T-cell (primary cell): ENCODE results near the gene SNRNP35. TPM values are rescaled to one million over a fixed set of nuclear protein-coding genes. Genes with fewer than 3 reads are reported as not detected.
"Not testable (repeated sequence)": the region's sequence is repeated elsewhere in the genome, so short reads cannot be mapped to it uniquely, and the experiment has no call there.

Experiments used
- ATAC-seq, 4 experiments: fragments of 200-7000 bp in 3 of 4; fragments of 150-1000 bp in 1 of 4; cut with Tn5 transposase; replicated peaks in 1 of 4; 1 replicate in 3 of 4; 2 replicates in 1 of 4; pipeline ENCODE4 v1.10.0; 2021; ENCODE audit warnings: moderate library complexity in 3 of 4, mild to moderate bottlenecking in 2 of 4, moderate number of reproducible peaks in 1 of 4
- CTCF ChIA-PET, 2 donors: fragments of 300-600 bp; sonication (Branson Sonifier 250); formaldehyde crosslinking; loops; one replicate each; lab custom pipeline; 2022; ENCODE audit warnings: antibody characterized with exemption in 2 of 2; lab: Charles Lee
- POLR2A ChIA-PET, 2 donors: fragments of 300-600 bp; sonication (Branson Sonifier 250); formaldehyde crosslinking; loops; one replicate each; lab custom pipeline; 2022; ENCODE audit warnings: antibody characterized with exemption in 2 of 2; lab: Charles Lee
- DNase-seq, 35 experiments: peaks; one replicate each; pipeline versions ENCODE4 v3.0.0 to v3.0.0-alpha.2; 2013 to 2023
- H3K27ac ChIP-seq: one replicate; pipeline ENCODE4 v1.5.1; 2013; ENCODE audit warnings: low read length
- H3K27me3 ChIP-seq, 2 experiments: replicated peaks in 1 of 2; 1 replicate in 1 of 2; 2 replicates in 1 of 2; pipeline versions ENCODE4 v1.6.1 to v1.7.0; 2013; ENCODE audit warnings: low read length in 1 of 2, mixed read lengths in 1 of 2; ENCODE audit not compliant: control insufficient read depth in 2 of 2, insufficient read depth in 2 of 2; ENCODE audit errors: extremely low read depth in 1 of 2
- H3K36me3 ChIP-seq, 2 donors: 1 replicate in 1 of 2; 2 replicates in 1 of 2; pipeline versions ENCODE4 v1.6.1 to v1.7.0; 2013; ENCODE audit warnings: low read length in 1 of 2; ENCODE audit not compliant: control insufficient read depth in 2 of 2, insufficient read depth in 1 of 2; ENCODE audit errors: extremely low read depth in 1 of 2
- H3K4me1 ChIP-seq, 2 experiments: 1 replicate in 1 of 2; 2 replicates in 1 of 2; pipeline versions ENCODE4 v1.6.1 to v1.7.0; 2013; ENCODE audit warnings: low read length in 2 of 2, mixed read lengths in 1 of 2; ENCODE audit not compliant: insufficient read depth in 2 of 2, control insufficient read depth in 1 of 2; ENCODE audit errors: extremely low read depth in 1 of 2
- H3K4me3 ChIP-seq, 2 donors: 1 replicate in 1 of 2; 2 replicates in 1 of 2; pipeline versions ENCODE4 v1.5.1 to v1.7.0; 2013; ENCODE audit warnings: mild to moderate bottlenecking in 2 of 2, low read length in 1 of 2, moderate library complexity in 1 of 2; ENCODE audit not compliant: control insufficient read depth in 1 of 2; ENCODE audit errors: extremely low read depth in 1 of 2
- H3K9me3 ChIP-seq: 2 replicates; pipeline ENCODE4 v1.7.0; 2013
- H3K27ac Mint-ChIP-seq, 2 donors: one replicate each; pipeline ENCODE4 v1.8.0; 2020 to 2021; ENCODE audit warnings: mild to moderate bottlenecking in 2 of 2, mixed read lengths in 2 of 2
- H3K27me3 Mint-ChIP-seq, 2 donors: one replicate each; pipeline ENCODE4 v1.8.0; 2021 to 2022; ENCODE audit warnings: mixed read lengths in 2 of 2
- H3K36me3 Mint-ChIP-seq: one replicate; pipeline ENCODE4 v1.8.0; 2021; ENCODE audit warnings: mixed read lengths
- H3K4me1 Mint-ChIP-seq, 3 donors: one replicate each; pipeline ENCODE4 v1.8.0; 2020 to 2022; ENCODE audit warnings: mixed read lengths in 3 of 3, mild to moderate bottlenecking in 1 of 3
- H3K4me3 Mint-ChIP-seq, 3 donors: one replicate each; pipeline ENCODE4 v1.8.0; 2020 to 2022; ENCODE audit warnings: mild to moderate bottlenecking in 3 of 3, mixed read lengths in 3 of 3, moderate library complexity in 3 of 3
- H3K9me3 Mint-ChIP-seq, 3 donors: one replicate each; pipeline ENCODE4 v1.8.0; 2020 to 2022; ENCODE audit warnings: mixed read lengths in 3 of 3
- WGBS: methylation state at CpG from one replicate; pipeline ENCODE4 v1.1.5; 2013; ENCODE audit warnings: missing lambda C conversion rate; ENCODE audit not compliant: insufficient coverage; 5-methylcytosine and 5-hydroxymethylcytosine counted together
- total RNA-seq, 35 experiments: library from RNA in 6 of 35; stranded (reverse) in 6 of 35; fragments of 120-200 nt in 1 of 35; gene quantifications; one replicate each; pipeline versions ENCODE4 v1.2.1 to v1.2.4 and lab custom pipeline; 2013 to 2026

SNRNP35 gene
- total RNA-seq, 5 donors from 2014 or later (not counting 1 experiment from before 2014, with no cell fraction given) = 32.6 to 46.1 (median 43.2) TPM

DNA sequence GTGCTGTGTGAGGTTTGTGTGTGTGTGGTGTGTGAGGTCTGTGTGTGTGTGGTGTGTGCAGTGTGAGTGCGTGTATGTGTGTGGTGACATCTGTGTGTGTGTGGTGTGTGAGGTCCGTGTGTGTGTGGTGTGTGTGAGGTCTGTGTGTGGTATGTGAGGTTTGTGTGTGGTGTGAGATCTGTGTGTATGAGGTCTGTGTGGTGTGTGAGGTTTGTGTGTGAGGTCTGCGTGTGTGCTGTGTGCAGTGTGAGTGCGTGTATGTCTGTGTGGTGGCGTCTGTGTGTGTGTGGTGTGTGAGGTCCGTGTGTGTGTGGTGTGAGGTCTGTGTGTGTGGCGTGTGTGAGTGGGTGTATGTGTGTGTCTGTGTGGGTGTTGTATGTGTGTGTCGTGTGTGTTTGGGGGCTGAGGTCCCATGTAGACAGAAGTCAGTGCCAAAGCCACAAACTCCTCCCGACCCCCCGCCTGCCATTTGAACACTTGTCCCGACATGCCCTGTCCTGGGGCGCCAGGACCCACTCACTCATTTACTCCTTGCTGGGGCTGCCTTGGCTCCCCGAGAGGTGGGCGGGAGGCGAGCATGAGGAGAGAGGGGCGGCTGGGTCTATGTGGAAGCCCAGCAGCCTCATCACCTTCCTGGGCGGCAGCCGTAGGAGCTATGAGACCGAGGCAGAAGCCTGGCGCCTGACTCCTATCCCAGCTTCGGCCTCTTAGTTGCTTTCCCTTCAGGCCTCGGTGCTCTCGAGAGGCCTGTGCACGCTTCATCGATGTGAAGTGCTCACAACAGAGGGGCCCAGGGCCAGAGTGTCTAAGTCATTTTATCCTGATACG, 55.1 kb downstream of the SNRNP35 start:
- CTCF ChIA-PET = interaction anchor here in 1 of 2 donors (0.6 kb wide), 1 partner anchor 83 kb away, joined by 3 read pairs; no protein-coding TSS in a partner anchor
- Mint-ChIP-seq H3K4me3 (no peak overlapping the region), H3K36me3 (peaks cover 11% of the 10 kb centered on the region), H3K27ac (no peak overlapping the region), H3K4me1 (peaks cover 0 to 11% (median 2%) of the 10 kb centered on the region in 3 donors), H3K9me3 (no peaks in the 10 kb centered on the region), H3K27me3 (no peaks in the 10 kb centered on the region)
- Histone ChIP-seq H3K36me3 (no peaks in the 10 kb centered on the region), H3K4me3 (no peak overlapping the region), H3K4me1 (peaks cover 0 to 3% of the 10 kb centered on the region in 2 experiments), H3K27ac (no peak overlapping the region), H3K27me3 (no peaks in the 10 kb centered on the region), H3K9me3 (no peaks in the 10 kb centered on the region)
- POLR2A ChIA-PET = no interaction called here
- 89% methylated on average over 22 of the region's 26 CpGs for WGBS
- no peak for ATAC-seq
- no peak for DNase-seq

DNA sequence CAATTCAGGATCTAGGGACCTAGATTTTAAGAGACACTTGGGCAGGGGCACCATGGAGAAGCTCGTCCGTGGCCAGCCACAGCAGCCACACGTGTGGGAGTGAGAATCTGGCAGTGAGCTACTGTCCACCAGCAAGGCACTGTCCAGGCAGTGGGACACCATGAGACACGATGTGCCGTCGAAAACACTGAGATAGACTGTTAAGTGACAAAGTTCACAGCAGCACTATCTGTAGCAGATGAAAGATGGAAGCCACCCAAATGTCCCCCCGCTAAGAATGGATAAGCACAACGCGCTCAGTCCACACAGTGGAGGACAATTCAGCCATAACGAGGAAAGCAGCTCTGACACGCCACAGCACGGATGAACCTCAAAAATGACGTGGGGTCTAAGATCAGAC, 55.9 kb downstream of the SNRNP35 start:
- H3K27ac Mint-ChIP-seq = no peak overlapping the region
- 93% methylated on average over 13 of the region's 13 CpGs for WGBS
- CTCF ChIA-PET = no interaction called here
- no peaks in the 10 kb centered on the region for H3K9me3 Mint-ChIP-seq
- POLR2A ChIA-PET = no interaction called here
- Histone ChIP-seq H3K27me3 (no peaks in the 10 kb centered on the region), H3K36me3 (no peaks in the 10 kb centered on the region), H3K9me3 (no peaks in the 10 kb centered on the region), H3K27ac (no peak overlapping the region), H3K4me3 (no peak overlapping the region), H3K4me1 (peaks cover 0 to 3% of the 10 kb centered on the region in 2 experiments)
- DNase-seq = no peak
- H3K4me1 Mint-ChIP-seq = peaks cover 0 to 9% (median 2%) of the 10 kb centered on the region in 3 donors
- H3K4me3 Mint-ChIP-seq = no peak overlapping the region
- peaks cover 13% of the 10 kb centered on the region for H3K36me3 Mint-ChIP-seq
- no peak for ATAC-seq
- no peaks in the 10 kb centered on the region for H3K27me3 Mint-ChIP-seq

DNA sequence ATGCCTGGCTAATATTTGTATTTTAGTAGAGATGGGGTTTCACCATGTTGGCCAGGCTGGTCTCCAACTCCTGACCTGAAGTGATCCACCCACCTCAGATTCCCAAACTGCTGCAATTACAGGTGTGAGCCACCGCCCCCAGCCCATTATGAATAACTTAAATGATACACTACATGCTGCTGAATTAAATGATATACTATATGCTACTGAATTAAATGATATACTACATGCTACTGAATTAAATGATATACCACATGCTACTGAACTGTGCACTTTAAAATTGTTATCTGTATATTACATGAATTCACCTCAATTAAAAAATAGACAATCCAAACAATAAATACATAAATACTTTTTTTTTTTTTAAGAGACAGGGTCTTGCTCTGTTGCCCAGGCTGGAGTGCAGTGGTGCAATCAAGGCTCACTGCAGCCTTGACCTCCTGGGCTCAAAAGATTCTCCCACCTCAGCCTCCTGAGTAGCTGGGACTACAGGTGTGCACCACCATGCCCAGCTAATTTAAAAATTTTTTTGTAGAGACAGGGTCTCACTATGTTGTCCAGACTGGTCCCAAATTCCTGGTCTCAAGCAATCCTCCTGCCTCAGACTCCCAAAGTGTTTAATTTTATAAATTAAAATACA, 56.8 kb downstream of the SNRNP35 start:
- H3K27me3 ChIP-seq, H3K27ac ChIP-seq, H3K4me1 Mint-ChIP-seq, ATAC-seq, H3K36me3 ChIP-seq, POLR2A ChIA-PET, H3K27me3 Mint-ChIP-seq, DNase-seq, H3K4me1 ChIP-seq, H3K9me3 Mint-ChIP-seq, H3K27ac Mint-ChIP-seq, H3K4me3 ChIP-seq, H3K9me3 ChIP-seq, H3K4me3 Mint-ChIP-seq: not testable (repeated sequence)
- CTCF ChIA-PET = interaction anchor here in 1 of 2 donors (0.6 kb wide), 2 partner anchors 132 to 624 kb away, joined by 4 to 10 read pairs; no protein-coding TSS in a partner anchor
- peaks cover 13% of the 10 kb centered on the region for H3K36me3 Mint-ChIP-seq
- no CpG with 5 or more reads among the region's 1 CpG for WGBS

DNA sequence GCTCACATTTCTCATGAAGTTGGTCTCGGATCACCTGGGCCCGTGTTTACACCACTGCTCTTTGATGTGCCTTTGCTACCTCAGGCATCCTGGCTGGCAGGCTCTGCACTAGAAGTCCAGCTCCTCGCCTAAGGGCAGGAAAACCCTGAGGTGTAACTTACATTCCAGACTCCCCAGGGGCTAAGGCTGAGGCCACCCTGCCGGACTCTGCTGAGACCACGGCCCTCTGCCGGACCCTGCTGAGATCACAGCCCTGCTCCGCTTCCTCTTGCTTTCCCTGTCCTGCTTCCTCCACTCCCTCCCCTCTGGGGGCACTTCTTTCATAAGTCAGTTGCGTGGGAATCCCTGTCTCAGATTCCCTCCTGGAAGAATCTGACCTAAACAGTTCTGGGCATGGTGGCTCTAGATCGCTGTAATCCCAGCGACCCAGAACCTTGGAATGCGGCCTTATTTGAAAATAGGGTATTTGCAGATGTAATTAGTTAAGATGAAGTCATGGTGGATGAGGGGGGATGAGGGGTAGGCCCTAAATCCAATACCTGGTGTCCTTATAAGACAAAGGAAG, 58.4 kb downstream of the SNRNP35 start:
- DNase-seq (no peak), ATAC-seq (no peak)
- Mint-ChIP-seq H3K36me3 (peaks cover 20% of the 10 kb centered on the region), H3K27ac (no peak overlapping the region), H3K4me1 (no peaks in the 10 kb centered on the region), H3K27me3 (no peaks in the 10 kb centered on the region), H3K4me3 (no peak overlapping the region), H3K9me3 (no peaks in the 10 kb centered on the region)
- Histone ChIP-seq H3K27me3 (no peaks in the 10 kb centered on the region), H3K36me3 (peaks cover 5 to 10% of the 10 kb centered on the region in 2 donors), H3K4me1 (no peaks in the 10 kb centered on the region), H3K27ac (no peak overlapping the region), H3K9me3 (no peaks in the 10 kb centered on the region), H3K4me3 (no peak overlapping the region)
- ChIA-PET POLR2A (no interaction called here), CTCF (no interaction called here)
- WGBS = 93% methylated on average over 9 of the region's 11 CpGs

Other genes with a start within 250 kb of the SNRNP35 start
- gene MPHOSPH9, start 225.0 kb upstream of the SNRNP35 start, total RNA-seq = 100 to 1,000 TPM in 1 of 5 donors, 10 to 100 TPM in 4; 48.5 to 105 (median 56.3) TPM
- 10 to 100 TPM; 33.7 to 49.7 (median 42.4) TPM for gene MTRFR, start 224.7 kb upstream of the SNRNP35 start, total RNA-seq
- 10 to 100 TPM in 1 of 5 donors, 1 to 10 TPM in 4; 3.5 to 10.8 (median 8.5) TPM for gene CDK2AP1, start 186.3 kb upstream of the SNRNP35 start, total RNA-seq
- gene SBNO1, start 93.3 kb upstream of the SNRNP35 start, total RNA-seq = 10 to 100 TPM; 36.1 to 42.1 (median 38.6) TPM
- 10 to 100 TPM; 21.1 to 34.2 (median 31.8) TPM for gene KMT5A, start 74.0 kb upstream of the SNRNP35 start, total RNA-seq
- gene RILPL2, start 21.5 kb upstream of the SNRNP35 start, total RNA-seq = 10 to 100 TPM in 1 of 5 donors, 1 to 10 TPM in 4; 6.0 to 10.2 (median 7.1) TPM
- gene RILPL1, start 75.6 kb downstream of the SNRNP35 start, total RNA-seq = 1 to 10 TPM; 2.8 to 8.9 (median 6.1) TPM
- gene TMED2, start 126.4 kb downstream of the SNRNP35 start, total RNA-seq = 100 to 1,000 TPM in 3 of 5 donors, 10 to 100 TPM in 2; 86.4 to 129 (median 115) TPM
- gene DDX55, start 144.0 kb downstream of the SNRNP35 start, total RNA-seq = 10 to 100 TPM; 28.9 to 45.8 (median 41.8) TPM
- 10 to 100 TPM; 44.7 to 51.8 (median 47.0) TPM for gene EIF2B1, start 175.5 kb downstream of the SNRNP35 start, total RNA-seq
- 10 to 100 TPM; 23.7 to 27.2 (median 24.9) TPM for gene GTF2H3, start 175.7 kb downstream of the SNRNP35 start, total RNA-seq
- gene TCTN2, start 213.0 kb downstream of the SNRNP35 start, total RNA-seq = 10 to 100 TPM in 1 of 5 donors, 1 to 10 TPM in 4; 5.3 to 11.9 (median 6.6) TPM